Activated T-cell treated with anti-CD3 and anti-CD28 coated beads for 48 hours (primary cell): ENCODE measurements around the gene ANKRD16.
"Not testable (repeated sequence)": the region's sequence is repeated elsewhere in the genome, so short reads cannot be mapped to it uniquely, and the experiment has no call there.

Experiments used
- DNase-seq: peaks from one replicate; pipeline ENCODE4 v3.0.0-alpha.2; 2020; ENCODE audit warnings: low read depth

ANKRD16 gene

GRCh38 chr10:5889624-5890451, at the start of gene ANKRD16, which contains the start of gene FBH1:
TSS of gene ANKRD16 (minus strand) at chr10:5889893. CDS start at chr10:5889354, 539 bp downstream.
TSS of gene FBH1 (plus strand) at chr10:5890243. CDS start at chr10:5890346, 103 bp downstream.
- peak; percentile 100 for DNase-seq

- no peak for DNase-seq
Measured at GRCh38 chr10:5938291-5938690, 48.6 kb upstream of the ANKRD16 start.

GRCh38 chr10:5937016-5937415, 47.3 kb upstream of the ANKRD16 start:
- DNase-seq: no peak

GRCh38 chr10:5935628-5936027, 45.9 kb upstream of the ANKRD16 start:
- DNase-seq: no peak

GRCh38 chr10:5933909-5934546, 44.3 kb upstream of the ANKRD16 start:
- DNase-seq: no peak

GRCh38 chr10:5932345-5932744, 42.7 kb upstream of the ANKRD16 start:
- DNase-seq: no peak

GRCh38 chr10:5930272-5930671, 40.6 kb upstream of the ANKRD16 start:
- no peak for DNase-seq

GRCh38 chr10:5929442-5929841, 39.7 kb upstream of the ANKRD16 start:
- DNase-seq: no peak

- no peak for DNase-seq
Measured at GRCh38 chr10:5927306-5927705, 37.6 kb upstream of the ANKRD16 start.

GRCh38 chr10:5924889-5925288, 35.2 kb upstream of the ANKRD16 start:
- DNase-seq: no peak

- no peak for DNase-seq
Measured at GRCh38 chr10:5921746-5922145, 32.1 kb upstream of the ANKRD16 start.

- no peak for DNase-seq
Measured at GRCh38 chr10:5919568-5919967, 29.9 kb upstream of the ANKRD16 start.

- DNase-seq: no peak
Measured at GRCh38 chr10:5918763-5919162, 29.1 kb upstream of the ANKRD16 start.

- no peak for DNase-seq
Measured at GRCh38 chr10:5917305-5917704, 27.6 kb upstream of the ANKRD16 start.

GRCh38 chr10:5915451-5915850, 25.8 kb upstream of the ANKRD16 start:
- DNase-seq: no peak

GRCh38 chr10:5913736-5914135, 24.0 kb upstream of the ANKRD16 start:
- no peak for DNase-seq

GRCh38 chr10:5911670-5912069, 22.0 kb upstream of the ANKRD16 start:
- DNase-seq: no peak

- no peak for DNase-seq
Measured at GRCh38 chr10:5910323-5911100, 20.8 kb upstream of the ANKRD16 start.

- DNase-seq: not testable (repeated sequence)
Measured at GRCh38 chr10:5908676-5909075, 19.0 kb upstream of the ANKRD16 start.

- DNase-seq: no peak
Measured at GRCh38 chr10:5906651-5907050, 17.0 kb upstream of the ANKRD16 start.

GRCh38 chr10:5905854-5906507, 16.3 kb upstream of the ANKRD16 start:
- DNase-seq: no peak

GRCh38 chr10:5904227-5904626, 14.5 kb upstream of the ANKRD16 start:
- DNase-seq: no peak
